OCI-LY1 (cell line): ENCODE results near the gene TOPAZ1.

Source experiments
- EZH2 ChIP-seq: fragments of 200-600 bp; sonication (generic), shearing (Covaris generic); IDR thresholded peaks from 2 replicates; pipeline ENCODE4 v1.8.0; 2017; ENCODE audit warnings: borderline replicate concordance, mixed run types, mild to moderate bottlenecking, antibody characterized with exemption, low read length, moderate library complexity, mixed read lengths
- TF ChIP-seq, protein P1 (sequence below): fragments of 200-600 bp; sonication (generic), shearing (Covaris generic); IDR thresholded peaks from 2 replicates; pipeline ENCODE4 v1.5.1; 2017; ENCODE audit warnings: mild to moderate bottlenecking, antibody characterized with exemption, low read length, moderate library complexity, mixed read lengths

DNA sequence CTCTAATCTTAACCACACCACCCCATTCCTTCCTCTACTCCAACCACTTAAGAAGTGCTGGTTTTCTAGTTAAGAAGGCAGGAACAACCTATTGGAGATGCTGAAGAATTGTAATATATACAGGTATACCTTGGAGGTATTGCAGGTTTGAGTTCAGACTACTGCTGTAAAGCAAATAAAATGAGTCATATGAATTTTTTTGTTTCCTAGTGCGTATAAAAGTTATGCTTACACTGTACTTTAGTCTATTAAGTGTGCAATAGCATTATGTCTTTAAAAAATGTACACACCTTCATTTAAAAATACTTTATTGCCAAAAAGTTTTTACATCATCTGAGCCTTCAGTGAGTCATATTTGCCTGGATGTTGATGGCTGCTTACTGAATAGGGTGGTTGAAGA, 22.5 kb downstream of the TOPAZ1 start:
- TF ChIP-seq, protein P1, sequence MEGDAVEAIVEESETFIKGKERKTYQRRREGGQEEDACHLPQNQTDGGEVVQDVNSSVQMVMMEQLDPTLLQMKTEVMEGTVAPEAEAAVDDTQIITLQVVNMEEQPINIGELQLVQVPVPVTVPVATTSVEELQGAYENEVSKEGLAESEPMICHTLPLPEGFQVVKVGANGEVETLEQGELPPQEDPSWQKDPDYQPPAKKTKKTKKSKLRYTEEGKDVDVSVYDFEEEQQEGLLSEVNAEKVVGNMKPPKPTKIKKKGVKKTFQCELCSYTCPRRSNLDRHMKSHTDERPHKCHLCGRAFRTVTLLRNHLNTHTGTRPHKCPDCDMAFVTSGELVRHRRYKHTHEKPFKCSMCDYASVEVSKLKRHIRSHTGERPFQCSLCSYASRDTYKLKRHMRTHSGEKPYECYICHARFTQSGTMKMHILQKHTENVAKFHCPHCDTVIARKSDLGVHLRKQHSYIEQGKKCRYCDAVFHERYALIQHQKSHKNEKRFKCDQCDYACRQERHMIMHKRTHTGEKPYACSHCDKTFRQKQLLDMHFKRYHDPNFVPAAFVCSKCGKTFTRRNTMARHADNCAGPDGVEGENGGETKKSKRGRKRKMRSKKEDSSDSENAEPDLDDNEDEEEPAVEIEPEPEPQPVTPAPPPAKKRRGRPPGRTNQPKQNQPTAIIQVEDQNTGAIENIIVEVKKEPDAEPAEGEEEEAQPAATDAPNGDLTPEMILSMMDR, result no peak
- no peak for TF ChIP-seq EZH2
